Hindlimb muscle (tissue), 1 donor: ENCODE results near the gene FES. TPM values are rescaled to one million over a fixed set of nuclear protein-coding genes. Genes with fewer than 3 reads are reported as not detected.
"Not testable (repeated sequence)": the region's sequence is repeated elsewhere in the genome, so short reads cannot be mapped to it uniquely, and the experiment has no call there.

Experiments
- DNase-seq: peaks from one replicate; pipeline ENCODE4 v3.0.0-alpha.2; 2013
- polyA plus RNA-seq: library from polyadenylated mRNA; unstranded; fragments of 120-200 nt; gene quantifications from one replicate; pipeline ENCODE4 v1.2.1, GENCODE V29; 2013; ENCODE audit not compliant: insufficient read length

FES gene
- polyA plus RNA-seq, 1 donor = 16.4 TPM

DNA sequence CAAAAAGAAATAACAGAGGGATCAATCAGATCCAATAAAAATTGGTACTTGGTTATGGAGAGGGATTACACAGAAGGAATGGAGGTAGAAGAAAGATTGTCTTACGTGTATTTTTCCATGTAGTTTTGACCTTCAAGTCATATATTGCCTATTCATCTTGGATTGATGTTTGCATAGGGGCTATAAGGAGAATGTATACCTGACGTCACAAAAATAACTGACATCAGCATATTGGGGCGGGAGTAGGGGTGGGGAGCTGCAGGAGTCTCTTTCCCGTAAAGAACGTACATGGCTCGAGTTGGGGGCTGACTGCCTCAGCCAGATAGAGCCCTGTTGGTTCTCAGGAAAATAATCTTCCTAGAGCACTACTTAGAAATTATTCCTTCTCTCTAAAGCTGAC is 21.8 kb upstream of the FES start:
- DNase-seq = no peak

DNA sequence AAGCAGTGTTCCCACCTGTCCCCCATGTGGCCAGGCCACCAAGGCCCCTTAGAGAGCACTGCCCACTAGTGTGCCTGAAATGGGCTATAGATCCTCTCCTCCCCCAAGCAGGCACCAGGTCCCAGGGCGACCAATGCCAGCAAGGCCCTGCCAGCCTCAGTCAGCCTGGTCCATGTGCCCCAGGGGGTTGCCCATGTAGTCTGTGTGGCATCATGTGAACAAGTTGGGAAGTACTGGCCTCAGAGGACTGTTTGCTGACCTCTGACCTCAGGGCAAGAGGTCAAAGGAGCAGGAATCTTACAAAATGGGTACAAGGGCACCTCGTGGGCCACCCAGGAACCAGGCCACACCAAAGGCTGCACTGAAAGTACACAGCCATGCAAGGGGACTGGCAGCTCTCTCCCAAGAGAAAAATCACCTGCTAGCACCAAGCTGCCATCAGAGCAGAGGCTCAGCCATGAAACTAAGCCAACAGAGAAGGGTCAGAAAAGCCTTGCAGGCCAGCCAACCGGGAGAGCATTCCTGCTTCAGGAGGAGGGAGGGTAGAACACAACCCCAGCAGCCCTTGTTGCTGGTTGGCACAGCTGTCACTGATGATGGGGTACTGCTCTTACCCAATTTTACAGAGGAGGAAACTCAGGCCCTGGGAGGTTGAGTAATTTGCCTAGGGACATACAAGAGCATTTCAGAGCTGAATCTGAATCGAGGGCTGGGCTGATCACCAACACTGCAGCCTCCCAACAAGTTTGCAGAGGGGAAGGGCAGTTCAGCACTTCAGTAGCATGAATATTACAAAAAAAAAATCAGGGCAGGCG is 21.1 kb upstream of the FES start:
- DNase-seq = no peak

DNA sequence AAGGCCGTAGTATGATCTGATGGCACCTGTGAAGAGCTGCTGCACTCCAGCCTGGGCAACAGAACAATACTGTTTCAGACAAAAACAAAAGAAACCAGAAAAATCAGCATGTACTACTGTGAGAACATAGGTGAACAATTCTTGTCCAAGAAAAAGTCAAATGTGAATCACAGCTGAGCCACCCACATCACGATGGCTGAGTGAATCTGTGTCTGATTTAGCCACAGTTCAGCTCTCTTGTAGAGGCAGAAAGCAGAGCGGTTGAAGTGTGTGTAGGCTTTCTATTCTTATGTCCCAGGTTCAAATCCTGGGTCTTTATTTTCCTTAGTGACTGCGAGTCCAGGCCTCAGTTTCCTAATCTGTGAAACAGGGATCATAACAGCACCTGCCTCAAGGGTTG is 20.3 kb upstream of the FES start:
- DNase-seq = no peak

DNA sequence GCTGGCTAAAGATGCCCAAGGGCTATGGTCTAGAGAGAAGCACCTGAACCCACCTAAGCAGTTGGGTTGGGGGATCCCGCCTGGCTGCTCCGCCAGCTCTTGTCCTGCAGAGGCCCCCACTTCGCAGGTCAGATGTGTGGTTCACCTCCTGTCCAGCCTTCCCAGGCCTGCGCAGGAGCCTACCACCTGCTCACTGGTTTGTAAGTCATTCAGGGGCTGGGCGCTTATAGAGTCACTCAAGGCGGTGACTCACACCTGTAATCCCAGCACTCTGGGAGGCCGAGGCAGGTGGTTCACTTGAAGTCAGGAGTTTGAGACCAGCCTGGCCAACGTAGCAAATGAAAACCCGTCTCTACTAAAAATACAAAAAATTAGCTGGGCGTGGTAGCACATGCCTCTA is 19.8 kb upstream of the FES start:
- DNase-seq = no peak

DNA sequence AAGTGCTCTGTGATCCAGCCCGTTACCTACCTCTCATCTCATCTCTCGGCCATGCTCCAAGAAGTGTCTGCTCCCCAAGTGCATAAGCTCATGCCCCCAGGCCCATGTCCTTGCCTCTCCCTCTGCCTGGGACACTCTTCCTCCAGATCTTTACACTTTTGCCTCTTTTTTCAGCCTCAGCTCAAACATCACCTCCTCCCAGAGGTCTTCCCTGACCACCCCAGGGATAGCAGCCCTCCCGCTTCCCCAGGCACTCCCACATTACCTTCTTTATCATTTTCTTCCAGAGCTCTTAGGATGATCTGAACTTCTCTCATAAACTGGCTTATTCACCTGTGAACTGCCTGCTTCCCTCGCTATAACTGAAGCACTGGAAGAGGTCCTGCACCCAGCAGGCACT is 18.6 kb upstream of the FES start:
- no peak for DNase-seq

DNA sequence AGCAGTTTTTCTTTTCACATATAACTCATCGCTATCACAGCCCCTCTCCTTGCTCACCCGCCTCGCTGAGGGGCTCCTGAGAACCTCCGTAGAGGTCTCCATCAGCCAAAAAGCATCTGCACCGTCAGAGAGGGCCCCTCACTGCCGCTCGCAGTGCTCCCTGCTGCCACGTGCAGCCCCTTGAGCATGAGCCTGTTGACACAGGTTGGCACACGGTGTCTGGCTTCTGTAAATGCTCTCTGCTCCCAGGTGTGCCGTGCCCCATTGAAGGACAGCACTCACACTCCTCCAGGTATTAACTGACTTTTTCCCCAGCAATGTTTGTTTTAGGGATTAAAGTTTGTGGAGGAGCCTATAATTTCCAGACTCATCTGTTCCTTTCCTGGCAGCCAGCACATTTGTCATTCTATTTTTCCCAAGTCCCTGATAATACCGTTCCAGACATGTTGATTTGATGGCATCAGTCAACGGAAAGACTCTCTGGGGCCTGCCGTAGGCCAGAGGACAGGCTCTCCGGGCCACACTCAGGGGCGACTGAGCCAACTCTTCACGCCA is 18.1 kb upstream of the FES start:
- no peak for DNase-seq

DNA sequence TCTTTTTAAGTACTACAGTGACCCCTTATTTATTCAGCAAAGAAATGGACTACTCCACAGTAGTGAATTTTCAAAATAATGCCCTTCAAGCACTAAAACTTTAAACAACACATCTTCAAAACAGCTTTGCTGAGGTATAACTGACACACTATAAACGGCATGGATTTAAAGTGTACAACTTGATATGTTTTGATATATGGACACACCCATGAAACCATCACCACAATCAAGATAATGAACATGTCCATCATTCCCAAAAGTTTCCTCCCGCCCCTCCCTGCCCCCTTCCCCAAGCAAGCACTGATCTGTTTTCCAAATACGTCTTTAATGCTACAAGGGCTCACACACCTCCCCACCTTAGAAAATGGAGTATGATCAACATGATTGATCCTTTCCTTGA is 17.5 kb upstream of the FES start:
- no peak for DNase-seq

DNA sequence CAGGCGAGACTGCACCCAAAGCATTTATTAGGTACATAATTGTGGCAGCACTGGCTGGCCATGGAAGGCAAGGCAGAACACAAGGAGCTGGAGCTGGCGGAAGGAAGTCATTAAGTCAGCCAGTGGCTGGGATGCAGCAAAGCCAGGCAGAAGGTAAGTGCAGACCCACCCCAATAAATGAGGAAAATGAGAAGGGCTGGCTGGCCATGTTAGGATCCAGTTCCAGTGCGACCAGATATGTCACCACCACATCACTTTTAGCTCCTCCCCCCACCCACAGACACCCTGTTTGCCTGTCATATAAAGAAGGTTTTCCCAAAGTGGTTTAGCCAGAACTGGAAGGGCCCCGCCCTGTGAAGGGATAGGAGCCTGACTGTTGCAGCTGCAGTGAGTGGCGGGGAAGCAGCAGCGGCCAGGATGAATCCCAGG is 16.0 kb upstream of the FES start, which contains the start of gene FURIN:
FURIN (plus strand) TSS at position 328 of the 429 bp plus-strand sequence. CDS start 7,153 bp downstream, outside the sequence.
- no peak for DNase-seq

DNA sequence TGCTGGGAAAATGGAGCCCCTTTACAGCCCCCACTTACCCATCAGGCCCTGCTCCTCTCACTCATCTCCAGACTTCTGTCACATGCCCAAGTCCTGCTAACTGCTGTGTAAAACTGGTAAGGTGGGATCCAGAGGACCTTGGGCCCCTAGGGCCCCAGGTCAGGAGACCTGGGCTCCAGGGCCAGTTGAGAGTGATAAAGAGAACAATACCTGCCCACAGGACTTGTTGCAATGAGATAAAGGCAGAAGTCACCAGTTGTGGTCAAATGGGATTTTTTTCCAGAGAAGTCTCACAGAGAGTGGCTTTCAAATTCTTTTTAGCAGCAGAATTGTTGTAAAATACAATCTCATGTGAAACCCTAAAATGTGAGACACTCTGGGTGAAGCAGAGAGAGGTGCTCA is 15.2 kb upstream of the FES start:
- DNase-seq = no peak

DNA sequence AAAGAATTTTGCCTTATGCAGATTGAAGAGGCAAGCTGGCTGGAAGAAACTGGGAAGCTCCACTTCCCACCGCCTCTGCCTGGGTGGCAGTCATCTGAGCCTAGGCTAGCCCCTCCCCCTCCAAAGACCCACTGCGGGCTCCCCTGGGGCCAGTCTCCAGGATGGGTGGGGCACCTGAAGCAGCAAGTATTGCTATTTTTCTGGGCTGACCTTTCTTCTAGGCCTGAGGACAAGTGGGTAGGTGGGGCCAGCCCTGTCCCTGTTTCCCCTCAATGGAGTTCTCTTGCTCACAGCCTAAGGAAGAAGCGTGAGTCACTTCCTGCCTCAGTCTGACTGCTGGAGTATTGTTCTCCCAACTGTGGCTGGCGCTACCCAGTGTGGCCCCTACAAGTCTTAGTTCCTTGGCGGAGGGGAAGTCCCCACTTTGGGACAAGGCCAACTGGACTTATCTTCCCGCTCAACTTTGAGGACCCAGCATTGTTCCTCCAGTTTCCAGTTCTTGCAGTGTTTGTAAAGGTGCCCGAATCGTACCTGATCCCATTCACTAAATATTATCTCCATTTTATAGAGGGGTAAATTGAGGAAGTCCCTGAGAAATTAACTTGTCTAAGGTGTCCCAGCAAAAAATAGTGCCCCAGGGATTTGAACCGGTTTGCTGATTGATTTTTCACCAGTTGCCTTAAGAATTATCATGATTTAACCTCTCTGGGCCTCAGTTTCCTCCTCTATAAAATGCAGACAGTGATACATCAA is 14.5 kb upstream of the FES start:
- DNase-seq = no peak

DNA sequence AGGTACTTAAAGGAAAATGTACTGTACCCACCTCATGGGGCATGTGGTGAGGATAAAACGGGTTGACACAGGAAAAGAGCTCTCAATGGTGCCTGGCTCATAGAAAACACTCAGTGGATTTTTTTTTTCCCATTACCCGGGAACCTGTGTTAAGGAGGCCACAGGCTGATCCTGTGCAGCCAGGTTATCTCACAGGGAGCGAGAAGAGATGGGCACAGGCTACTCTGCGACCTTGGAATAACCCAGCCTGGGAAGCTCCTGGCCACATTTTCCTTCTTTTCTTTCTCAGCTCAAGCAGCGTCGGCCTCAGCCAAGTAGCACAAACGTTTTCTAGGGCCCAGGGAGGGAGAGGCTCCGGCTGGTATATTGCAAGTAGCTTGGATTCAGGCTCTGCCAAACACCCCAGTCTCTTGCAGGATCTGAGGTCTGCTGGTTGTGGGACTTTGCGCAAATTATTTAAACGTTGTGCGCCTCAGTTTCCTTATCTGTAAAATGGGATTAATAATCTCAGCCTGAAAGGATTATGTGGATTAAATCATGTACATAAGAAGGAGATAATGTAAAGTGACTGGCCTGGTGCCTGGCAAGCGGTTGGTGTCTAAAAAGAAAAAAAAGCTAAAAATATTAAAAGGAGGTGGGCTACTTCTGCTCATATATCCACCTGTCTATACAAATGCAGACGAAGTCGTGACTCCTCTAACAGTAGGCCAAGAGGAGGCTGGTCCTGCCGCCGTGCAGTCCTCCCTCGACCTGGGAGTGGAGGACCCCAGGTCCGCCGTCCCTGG is 13.8 kb upstream of the FES start:
- peak; percentile 34 for DNase-seq

DNA sequence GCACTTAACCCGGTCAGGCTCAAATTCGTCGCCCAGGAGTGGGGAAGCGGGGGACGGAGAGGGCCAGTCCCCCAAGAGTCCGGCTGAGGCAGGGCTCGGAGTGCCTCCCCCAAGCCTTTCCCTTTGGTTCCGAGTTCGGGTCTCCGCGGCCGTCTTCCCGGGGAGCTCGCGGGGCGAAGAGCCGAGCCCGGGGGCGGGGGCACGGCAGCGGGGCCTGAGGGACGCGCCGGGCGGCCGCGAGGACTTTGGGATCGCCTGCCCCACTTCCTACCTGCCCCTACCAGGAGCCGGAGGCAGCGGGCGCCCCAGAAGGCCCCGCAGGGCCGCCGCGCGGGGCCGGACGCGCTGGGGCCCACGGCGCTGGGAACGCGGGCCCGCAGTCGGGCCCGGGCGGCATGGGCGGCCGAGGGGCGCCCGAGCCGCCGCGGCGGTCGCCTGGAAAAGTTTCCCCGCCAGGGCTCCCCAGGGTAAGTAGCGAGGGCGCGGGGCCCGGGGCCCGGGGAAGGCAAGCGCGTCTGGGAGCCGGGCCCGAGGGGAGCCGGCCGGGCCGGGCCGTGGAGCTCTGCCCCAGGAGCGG is 13.1 kb upstream of the FES start:
- DNase-seq = peak; percentile 43

DNA sequence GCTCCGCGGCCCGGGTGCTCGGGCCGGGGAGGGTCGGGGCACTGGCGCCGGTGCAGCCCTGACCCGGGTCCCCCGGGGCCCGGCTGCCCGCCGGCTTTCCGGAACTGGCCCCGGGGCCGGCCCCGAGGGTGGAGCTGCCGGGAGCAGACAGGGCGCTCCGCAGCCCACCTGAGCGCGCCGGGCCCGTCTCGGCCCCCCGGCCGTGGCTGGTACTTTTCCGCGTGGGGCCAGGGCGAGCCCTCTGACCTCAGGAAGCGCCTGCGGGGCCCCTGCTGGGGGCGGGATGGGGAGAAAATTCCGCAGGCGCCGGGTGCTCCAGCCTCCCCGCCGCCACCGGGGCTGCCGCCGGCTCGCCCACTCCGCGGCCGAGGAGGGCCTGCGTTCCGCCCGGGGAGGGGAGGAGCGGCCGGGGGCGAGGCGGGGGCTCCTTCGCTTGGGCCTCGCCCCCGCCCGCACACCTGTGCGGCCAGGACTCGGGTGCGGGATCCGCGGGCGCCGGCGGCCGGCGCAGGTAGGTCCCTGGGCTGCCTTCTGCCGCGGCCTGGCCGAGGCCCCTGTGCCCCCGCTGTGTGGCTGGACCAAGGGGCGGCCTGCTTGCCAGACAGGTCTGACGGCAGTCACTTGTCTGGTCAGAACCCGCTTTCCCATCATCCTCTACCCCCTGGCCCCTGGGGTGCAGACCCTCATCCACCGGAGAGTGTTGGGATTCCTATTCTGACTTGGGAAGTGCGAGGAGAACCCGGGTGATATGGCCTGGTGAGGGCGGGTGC is 12.4 kb upstream of the FES start:
- DNase-seq = no peak

DNA sequence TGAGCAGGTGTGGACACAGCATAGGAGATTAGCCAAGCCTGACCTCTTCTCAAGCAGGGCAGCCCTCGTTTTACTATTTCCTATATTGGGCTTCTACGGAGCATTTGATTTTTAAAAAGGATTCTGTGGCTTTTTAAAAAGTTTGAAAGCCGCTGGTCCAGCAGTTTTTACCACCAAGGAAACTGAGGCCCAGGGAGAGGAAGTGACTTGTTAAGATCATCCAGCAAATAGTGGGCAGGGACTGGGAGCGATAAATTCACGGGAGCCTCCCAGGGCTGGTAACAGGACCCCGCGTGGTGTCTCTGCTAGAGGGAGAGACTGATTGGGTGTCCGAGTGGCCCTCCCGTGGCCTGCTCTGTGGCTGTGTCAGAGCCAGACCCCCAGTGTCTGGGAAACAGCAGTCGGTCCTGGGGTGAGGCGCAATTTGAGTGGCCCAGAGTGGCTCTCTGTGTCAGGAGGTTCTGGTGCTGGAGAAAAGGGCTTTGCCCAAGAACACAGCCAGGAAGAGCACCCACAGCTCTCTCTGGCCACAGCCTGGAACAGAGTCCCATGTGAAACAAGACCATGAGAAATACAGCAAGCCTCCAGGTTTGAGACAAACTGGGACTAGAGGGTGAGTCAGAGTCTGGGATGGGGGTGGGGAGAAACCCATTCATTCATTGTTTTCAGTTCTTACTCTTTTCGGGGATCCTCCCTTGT is 11.7 kb upstream of the FES start:
- no peak for DNase-seq

DNA sequence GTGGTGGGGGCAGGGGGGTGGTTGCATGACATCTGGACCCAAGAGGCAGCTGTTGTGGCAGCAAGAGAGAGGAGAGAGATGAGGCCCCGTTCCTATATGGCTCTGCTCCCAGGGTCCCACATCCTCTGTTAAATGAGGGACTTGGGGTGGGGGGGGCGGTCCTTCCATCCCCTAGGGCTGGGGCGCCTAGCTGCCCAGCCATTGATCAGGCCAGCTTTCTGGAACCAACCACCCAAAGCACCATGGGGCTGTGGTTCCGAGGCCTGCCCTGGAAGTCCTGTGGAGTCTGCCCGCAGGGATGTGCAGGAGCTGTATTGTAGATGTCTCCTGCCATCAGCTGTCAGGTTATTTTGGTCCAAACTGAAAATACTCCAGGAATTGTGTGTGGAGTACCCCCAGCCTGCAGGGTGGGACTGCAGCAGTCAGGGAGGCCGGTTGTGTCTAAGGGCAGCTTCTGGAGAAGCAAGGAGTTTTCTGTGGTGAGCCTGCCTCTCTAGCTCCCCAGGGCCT is 10.8 kb upstream of the FES start:
- DNase-seq = no peak

DNA sequence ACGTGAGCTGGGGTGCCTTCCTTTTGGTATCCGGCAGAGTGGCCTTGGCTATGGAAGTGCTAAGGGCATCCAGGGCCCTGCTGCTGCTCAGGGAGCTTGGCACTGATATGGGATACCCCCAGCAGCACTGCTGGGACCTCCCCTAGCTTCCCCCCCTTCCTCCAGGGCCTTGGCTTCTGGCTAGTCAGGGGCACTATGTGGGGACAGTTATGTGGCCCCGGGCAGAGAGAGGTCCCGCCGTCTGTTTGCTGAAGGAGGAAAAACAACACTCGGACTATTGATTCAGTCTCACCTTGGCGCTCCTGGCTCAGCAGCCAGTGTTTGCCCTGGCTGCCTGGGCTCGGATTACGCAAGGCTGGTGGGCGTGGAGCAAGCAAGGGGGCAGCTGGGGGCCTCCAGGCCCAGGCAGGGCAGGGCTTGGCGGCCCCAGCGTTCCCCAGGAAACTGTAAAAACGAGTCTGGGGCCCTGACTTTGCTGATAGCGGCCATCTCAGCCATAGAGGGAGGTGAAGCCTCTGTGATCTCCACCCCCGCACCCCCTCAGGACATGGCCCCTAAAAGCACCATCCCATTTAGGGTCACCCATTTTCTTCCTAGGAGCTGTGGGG is 10.2 kb upstream of the FES start:
- no peak for DNase-seq

DNA sequence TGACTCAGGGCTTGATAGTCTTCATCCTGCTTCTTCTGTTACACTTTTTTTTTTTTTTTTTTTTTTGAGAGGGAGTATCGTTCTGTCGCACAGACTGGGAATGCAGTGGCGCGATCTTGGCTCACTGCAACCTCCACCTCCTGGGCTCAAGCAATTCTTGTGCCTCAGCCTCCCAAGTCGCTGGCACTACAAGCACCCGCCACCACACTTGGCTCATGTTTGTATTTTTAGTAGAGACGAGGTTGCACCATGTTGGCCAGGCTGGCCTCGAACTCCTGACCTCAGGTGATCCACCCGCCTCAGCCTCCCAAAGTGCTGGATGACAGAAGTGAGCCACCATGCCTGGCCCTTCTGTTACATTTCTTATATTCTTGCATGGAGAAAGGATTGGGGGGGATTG is 9.3 kb upstream of the FES start:
- DNase-seq = not testable (repeated sequence)

DNA sequence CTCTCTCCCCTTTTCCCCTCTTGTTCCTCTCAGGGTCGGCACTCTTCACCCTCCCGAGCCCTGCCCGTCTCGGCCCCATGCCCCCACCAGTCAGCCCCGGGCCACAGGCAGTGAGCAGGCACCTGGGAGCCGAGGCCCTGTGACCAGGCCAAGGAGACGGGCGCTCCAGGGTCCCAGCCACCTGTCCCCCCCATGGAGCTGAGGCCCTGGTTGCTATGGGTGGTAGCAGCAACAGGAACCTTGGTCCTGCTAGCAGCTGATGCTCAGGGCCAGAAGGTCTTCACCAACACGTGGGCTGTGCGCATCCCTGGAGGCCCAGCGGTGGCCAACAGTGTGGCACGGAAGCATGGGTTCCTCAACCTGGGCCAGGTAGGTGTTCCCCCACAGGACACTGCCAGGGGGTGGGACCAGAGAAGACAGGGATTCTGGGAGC is 8.7 kb upstream of the FES start:
- no peak for DNase-seq

DNA sequence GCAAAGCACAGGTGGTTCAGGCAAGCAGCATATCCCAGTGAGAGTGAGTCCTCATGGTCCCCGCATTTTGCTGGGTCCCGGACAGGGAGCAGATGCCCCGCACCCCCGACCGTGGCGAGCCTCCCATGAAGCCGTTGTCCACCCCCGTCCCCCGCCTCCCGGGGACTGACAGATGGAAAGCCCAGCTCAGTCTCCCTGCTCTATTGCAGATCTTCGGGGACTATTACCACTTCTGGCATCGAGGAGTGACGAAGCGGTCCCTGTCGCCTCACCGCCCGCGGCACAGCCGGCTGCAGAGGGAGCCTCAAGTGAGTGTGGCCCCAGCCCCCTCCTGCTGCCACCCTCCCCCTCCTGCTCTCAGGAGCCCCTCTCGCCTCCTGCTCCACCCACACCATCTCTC is 8.3 kb upstream of the FES start:
- no peak for DNase-seq

DNA sequence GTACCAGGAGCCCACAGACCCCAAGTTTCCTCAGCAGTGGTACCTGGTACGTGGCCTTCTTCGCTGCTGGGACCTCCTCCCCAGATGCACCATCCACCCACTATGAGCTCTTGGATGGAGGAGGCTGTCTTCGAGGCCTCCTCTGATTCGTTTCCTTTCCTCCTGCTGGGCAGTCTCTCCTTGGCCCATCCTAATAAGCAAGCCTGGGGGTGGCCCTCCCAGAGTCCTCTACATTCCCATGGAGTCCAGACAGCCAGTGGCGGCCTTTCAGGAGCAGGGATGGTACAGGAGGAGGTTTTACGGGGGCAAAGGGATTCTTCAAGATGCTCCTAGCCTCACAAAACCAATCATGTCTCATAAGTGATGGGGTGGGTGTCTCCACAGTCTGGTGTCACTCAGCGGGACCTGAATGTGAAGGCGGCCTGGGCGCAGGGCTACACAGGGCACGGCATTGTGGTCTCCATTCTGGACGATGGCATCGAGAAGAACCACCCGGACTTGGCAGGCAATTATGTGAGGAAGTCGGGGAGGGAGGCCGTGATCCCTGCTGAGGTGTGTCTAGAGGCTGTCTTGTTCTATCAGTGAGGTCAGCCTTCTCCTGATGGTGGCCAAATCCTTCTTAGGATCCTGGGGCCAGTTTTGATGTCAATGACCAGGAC is 7.7 kb upstream of the FES start:
- no peak for DNase-seq
